ENCODE results near the gene NIPSNAP2.
"Not testable (repeated sequence)": the region's sequence is repeated elsewhere in the genome, so short reads cannot be mapped to it uniquely, and the experiment has no call there.

The NIPSNAP2 gene

GRCh38 chr7:55977831-55978230, 13.4 kb downstream of the NIPSNAP2 start:
- no peak for DNase-seq

- DNase-seq: no peak
Measured at GRCh38 chr7:55980266-55980665, 15.9 kb downstream of the NIPSNAP2 start.

- no peak for DNase-seq
Measured at GRCh38 chr7:55983537-55983936, 19.2 kb downstream of the NIPSNAP2 start.

GRCh38 chr7:55992346-55992745, 28.0 kb downstream of the NIPSNAP2 start:
- DNase-seq: no peak

- no peak for DNase-seq
Measured at GRCh38 chr7:55996856-55997500, 32.6 kb downstream of the NIPSNAP2 start.

- DNase-seq: no peak
Measured at GRCh38 chr7:56003749-56004148, 39.4 kb downstream of the NIPSNAP2 start.

- no peak for DNase-seq
Measured at GRCh38 chr7:56007167-56007652, 42.8 kb downstream of the NIPSNAP2 start.

GRCh38 chr7:56007891-56008290, 43.5 kb downstream of the NIPSNAP2 start:
- DNase-seq: peak; percentile 56 to 70

- peak; percentile 65 to 83 for DNase-seq
Measured at GRCh38 chr7:56009695-56010094, 45.3 kb downstream of the NIPSNAP2 start.

- not testable (repeated sequence) for DNase-seq
Measured at GRCh38 chr7:56017015-56017414, 52.6 kb downstream of the NIPSNAP2 start.

- DNase-seq: no peak
Measured at GRCh38 chr7:56019501-56019900, 55.1 kb downstream of the NIPSNAP2 start.

GRCh38 chr7:56023500-56023899, 59.1 kb downstream of the NIPSNAP2 start:
- no peak for DNase-seq

- no peak for DNase-seq
Measured at GRCh38 chr7:56026538-56026937, 62.2 kb downstream of the NIPSNAP2 start.

- no peak for DNase-seq
Measured at GRCh38 chr7:56028942-56029630, 64.7 kb downstream of the NIPSNAP2 start.

GRCh38 chr7:56030340-56030739, 66.0 kb downstream of the NIPSNAP2 start:
- no peak for DNase-seq

- DNase-seq: not testable (repeated sequence)
Measured at GRCh38 chr7:56031556-56031955, 67.2 kb downstream of the NIPSNAP2 start.

GRCh38 chr7:56032578-56032977, 68.2 kb downstream of the NIPSNAP2 start:
- DNase-seq: not testable (repeated sequence)

GRCh38 chr7:56033671-56034432, 69.5 kb downstream of the NIPSNAP2 start:
- DNase-seq: peak in 1 of 2 donors; percentile 21

- no peak for DNase-seq
Measured at GRCh38 chr7:56040730-56041129, 76.3 kb downstream of the NIPSNAP2 start.

GRCh38 chr7:56045758-56046157, 81.4 kb downstream of the NIPSNAP2 start:
- not testable (repeated sequence) for DNase-seq

GRCh38 chr7:56046721-56047445, 82.5 kb downstream of the NIPSNAP2 start:
- DNase-seq: no peak

GRCh38 chr7:56047446-56048116, 83.2 kb downstream of the NIPSNAP2 start:
- not testable (repeated sequence) for DNase-seq

Measured in hippocampal formation (tissue), 2 donors.